ENCODE results near the gene RIMBP2. TPM values are rescaled to one million over a fixed set of nuclear protein-coding genes. Genes with fewer than 3 reads are reported as not detected.
"Not testable (repeated sequence)": the region's sequence is repeated elsewhere in the genome, so short reads cannot be mapped to it uniquely, and the experiment has no call there.

The RIMBP2 gene
- total RNA-seq: not detected in 2 replicates

GRCh38 chr12:130715998-130716968 is at the start of gene RIMBP2:
TSS of gene RIMBP2 (minus strand) at chr12:130716299. CDS start at chr12:130479013, 237,286 bp downstream.
- Mint-ChIP-seq H3K9me3 (peaks cover 4% of the 10 kb centered on the region), H3K4me3 (no peak within 1 kb of the TSS), H3K27ac (no peak within 1 kb of the TSS), H3K27me3 (peaks cover 45% of the 10 kb centered on the region), H3K36me3 (ENCODE audit: low read depth) (no peaks in the 10 kb centered on the region), H3K4me1 (no peaks in the 10 kb centered on the region)
- intact Hi-C loops (cut with micrococcal nuclease): no loop called here
- DNase-seq: no peak

GRCh38 chr12:130765186-130765659 is 49.1 kb upstream of the RIMBP2 start:
- intact Hi-C loops (cut with micrococcal nuclease): no loop called here
- H3K36me3 Mint-ChIP-seq (ENCODE audit: low read depth): no peaks in the 10 kb centered on the region
- H3K4me1 Mint-ChIP-seq: peaks cover 8% of the 10 kb centered on the region
- H3K27me3 Mint-ChIP-seq: peaks cover 8% of the 10 kb centered on the region
- no peak overlapping the region for H3K27ac Mint-ChIP-seq
- no peaks in the 10 kb centered on the region for H3K9me3 Mint-ChIP-seq
- H3K4me3 Mint-ChIP-seq: no peak overlapping the region
- peak; percentile 71 for DNase-seq

- DNase-seq: peak; percentile 84
- intact Hi-C loops (cut with micrococcal nuclease): loop anchor here (5.0 kb wide), 2 partner anchors 33 to 108 kb away; partner anchors contain the start of gene RAN
- no peak overlapping the region for H3K4me3 Mint-ChIP-seq
- no peaks in the 10 kb centered on the region for H3K9me3 Mint-ChIP-seq
- H3K27ac Mint-ChIP-seq: no peak overlapping the region
- H3K36me3 Mint-ChIP-seq (ENCODE audit: low read depth): no peaks in the 10 kb centered on the region
- peaks cover 12% of the 10 kb centered on the region for H3K4me1 Mint-ChIP-seq
- peaks cover 8% of the 10 kb centered on the region for H3K27me3 Mint-ChIP-seq
Observed at GRCh38 chr12:130764475-130765185, 48.5 kb upstream of the RIMBP2 start.

- intact Hi-C loops (cut with micrococcal nuclease): loop anchor here (5.0 kb wide), 2 partner anchors 33 to 108 kb away; partner anchors contain the start of gene RAN
- Mint-ChIP-seq H3K27me3 (peaks cover 8% of the 10 kb centered on the region), H3K4me1 (peaks cover 12% of the 10 kb centered on the region), H3K27ac (no peak overlapping the region), H3K4me3 (no peak overlapping the region), H3K9me3 (no peaks in the 10 kb centered on the region), H3K36me3 (ENCODE audit: low read depth) (no peaks in the 10 kb centered on the region)
- peak; percentile 60 for DNase-seq
Observed at GRCh38 chr12:130764073-130764472, 48.0 kb upstream of the RIMBP2 start.

- no peak for DNase-seq
- Mint-ChIP-seq H3K4me3 (peak overlapping the region; percentile 60), H3K4me1 (peaks cover 12% of the 10 kb centered on the region), H3K36me3 (ENCODE audit: low read depth) (no peaks in the 10 kb centered on the region), H3K27me3 (peaks cover 4% of the 10 kb centered on the region), H3K9me3 (no peaks in the 10 kb centered on the region), H3K27ac (no peak overlapping the region)
- intact Hi-C loops (cut with micrococcal nuclease): loop anchor here (5.0 kb wide), 2 partner anchors 35 to 110 kb away; partner anchors contain the start of gene RAN
Observed at GRCh38 chr12:130762319-130762675, 46.2 kb upstream of the RIMBP2 start.

GRCh38 chr12:130761537-130762318 is 45.6 kb upstream of the RIMBP2 start:
- peak; percentile 85 for DNase-seq
- no peaks in the 10 kb centered on the region for H3K9me3 Mint-ChIP-seq
- H3K27me3 Mint-ChIP-seq: peaks cover 4% of the 10 kb centered on the region
- no peak overlapping the region for H3K27ac Mint-ChIP-seq
- H3K4me1 Mint-ChIP-seq: peaks cover 12% of the 10 kb centered on the region
- intact Hi-C loops (cut with micrococcal nuclease): loop anchor here (1.0 to 5.0 kb wide), 3 partner anchors 36 to 111 kb away; partner anchors contain the start of gene RAN
- H3K36me3 Mint-ChIP-seq (ENCODE audit: low read depth): no peaks in the 10 kb centered on the region
- peak overlapping the region; percentile 60 for H3K4me3 Mint-ChIP-seq

GRCh38 chr12:130754234-130754901 is 38.3 kb upstream of the RIMBP2 start:
- Mint-ChIP-seq H3K27me3 (peaks cover 3% of the 10 kb centered on the region), H3K36me3 (ENCODE audit: low read depth) (no peaks in the 10 kb centered on the region), H3K27ac (peak overlapping the region; percentile 22), H3K9me3 (peaks cover 7% of the 10 kb centered on the region), H3K4me3 (no peak overlapping the region), H3K4me1 (peaks cover 2% of the 10 kb centered on the region)
- intact Hi-C loops (cut with micrococcal nuclease): no loop called here
- no peak for DNase-seq

- no peak for DNase-seq
- peaks cover 7% of the 10 kb centered on the region for H3K9me3 Mint-ChIP-seq
- H3K27ac Mint-ChIP-seq: no peak overlapping the region
- H3K4me1 Mint-ChIP-seq: peaks cover 5% of the 10 kb centered on the region
- no peak overlapping the region for H3K4me3 Mint-ChIP-seq
- no peaks in the 10 kb centered on the region for H3K36me3 Mint-ChIP-seq (ENCODE audit: low read depth)
- intact Hi-C loops (cut with micrococcal nuclease): no loop called here
- peaks cover 9% of the 10 kb centered on the region for H3K27me3 Mint-ChIP-seq
Observed at GRCh38 chr12:130752692-130753230, 36.7 kb upstream of the RIMBP2 start.

- intact Hi-C loops (cut with micrococcal nuclease); H3K4me3 Mint-ChIP-seq; H3K27me3 Mint-ChIP-seq; H3K36me3 Mint-ChIP-seq (ENCODE audit: low read depth); DNase-seq; H3K9me3 Mint-ChIP-seq; H3K27ac Mint-ChIP-seq; H3K4me1 Mint-ChIP-seq: not testable (repeated sequence)
Observed at GRCh38 chr12:130752037-130752436, 35.9 kb upstream of the RIMBP2 start.

GRCh38 chr12:130748786-130749185 is 32.7 kb upstream of the RIMBP2 start:
- H3K9me3 Mint-ChIP-seq: no peaks in the 10 kb centered on the region
- H3K4me1 Mint-ChIP-seq: peaks cover 5% of the 10 kb centered on the region
- no peak for DNase-seq
- H3K4me3 Mint-ChIP-seq: no peak overlapping the region
- no peaks in the 10 kb centered on the region for H3K36me3 Mint-ChIP-seq (ENCODE audit: low read depth)
- peaks cover 9% of the 10 kb centered on the region for H3K27me3 Mint-ChIP-seq
- intact Hi-C loops (cut with micrococcal nuclease): loop anchor here (5.0 kb wide), 1 partner anchor 701 kb away; no protein-coding TSS in a partner anchor
- no peak overlapping the region for H3K27ac Mint-ChIP-seq

- Mint-ChIP-seq H3K27ac (no peak overlapping the region), H3K4me1 (peaks cover 5% of the 10 kb centered on the region), H3K9me3 (no peaks in the 10 kb centered on the region), H3K36me3 (ENCODE audit: low read depth) (no peaks in the 10 kb centered on the region), H3K4me3 (no peak overlapping the region), H3K27me3 (peaks cover 9% of the 10 kb centered on the region)
- peak; percentile 91 for DNase-seq
- intact Hi-C loops (cut with micrococcal nuclease): loop anchor here (5.0 kb wide), 1 partner anchor 701 kb away; no protein-coding TSS in a partner anchor
Observed at GRCh38 chr12:130747867-130748740, 32.0 kb upstream of the RIMBP2 start.

GRCh38 chr12:130746546-130746945 is 30.4 kb upstream of the RIMBP2 start:
- intact Hi-C loops (cut with micrococcal nuclease): loop anchor here (5.0 kb wide), 1 partner anchor 699 kb away; no protein-coding TSS in a partner anchor
- no peak for DNase-seq
- no peaks in the 10 kb centered on the region for H3K36me3 Mint-ChIP-seq (ENCODE audit: low read depth)
- H3K4me3 Mint-ChIP-seq: no peak overlapping the region
- peaks cover 5% of the 10 kb centered on the region for H3K4me1 Mint-ChIP-seq
- H3K27me3 Mint-ChIP-seq: peaks cover 9% of the 10 kb centered on the region
- no peaks in the 10 kb centered on the region for H3K9me3 Mint-ChIP-seq
- H3K27ac Mint-ChIP-seq: no peak overlapping the region
